GM21529 (cell line): ENCODE results near the gene DAZAP1.
"Not testable (repeated sequence)": the region's sequence is repeated elsewhere in the genome, so short reads cannot be mapped to it uniquely, and the experiment has no call there.

Experiments used
- ATAC-seq: cut with Tn5 transposase; IDR thresholded peaks from one replicate; pipeline ENCODE4 v1.9.1; 2021; ENCODE audit not compliant: unreplicated experiment

Gene DAZAP1

GRCh38 chr19:1410136-1410786 lies 2.9 kb downstream of the DAZAP1 start:
- ATAC-seq = no peak

- no peak for ATAC-seq
Observed at GRCh38 chr19:1410789-1411188, 3.4 kb downstream of the DAZAP1 start.

- no peak for ATAC-seq
Observed at GRCh38 chr19:1411255-1412191, 4.1 kb downstream of the DAZAP1 start.

GRCh38 chr19:1412323-1412923 lies 5.0 kb downstream of the DAZAP1 start:
- ATAC-seq = no peak

- ATAC-seq = no peak
Observed at GRCh38 chr19:1412995-1413800, 5.8 kb downstream of the DAZAP1 start.

- ATAC-seq = no peak
Observed at GRCh38 chr19:1416014-1416841, 8.8 kb downstream of the DAZAP1 start.

GRCh38 chr19:1417145-1417544 lies 9.8 kb downstream of the DAZAP1 start:
- ATAC-seq = no peak

- ATAC-seq = no peak
Observed at GRCh38 chr19:1417681-1418495, 10.5 kb downstream of the DAZAP1 start.

GRCh38 chr19:1418496-1418775 lies 11.1 kb downstream of the DAZAP1 start:
- ATAC-seq = no peak

GRCh38 chr19:1418951-1419738 lies 11.8 kb downstream of the DAZAP1 start:
- ATAC-seq = no peak

GRCh38 chr19:1420085-1420484 lies 12.7 kb downstream of the DAZAP1 start:
- not testable (repeated sequence) for ATAC-seq

- ATAC-seq = no peak
Observed at GRCh38 chr19:1420590-1420989, 13.2 kb downstream of the DAZAP1 start.

- no peak for ATAC-seq
Observed at GRCh38 chr19:1421218-1421957, 14.0 kb downstream of the DAZAP1 start.

GRCh38 chr19:1421958-1422305 lies 14.5 kb downstream of the DAZAP1 start:
- no peak for ATAC-seq

- no peak for ATAC-seq
Observed at GRCh38 chr19:1422360-1422759, 15.0 kb downstream of the DAZAP1 start.

GRCh38 chr19:1422943-1423342 lies 15.6 kb downstream of the DAZAP1 start:
- ATAC-seq = no peak

GRCh38 chr19:1423436-1424191 lies 16.2 kb downstream of the DAZAP1 start:
- no peak for ATAC-seq
